Subcutaneous preadipocyte (primary cell): Measurements from ENCODE around the gene UGT3A2. TPM values are rescaled to one million over a fixed set of nuclear protein-coding genes. Genes with fewer than 3 reads are reported as not detected.

Experiments
- small RNA-seq: library from RNA; depleted of rRNA; stranded (forward); fragments of <200 nt; gene quantifications from one replicate; pipeline ENCODE3, GENCODE V24; 2012
- total RNA-seq: library from RNA; depleted of rRNA; stranded (reverse); fragments of >200 nt; gene quantifications from 2 replicates; pipeline ENCODE4 v1.2.3, GENCODE V29; 2012

The UGT3A2 gene
- total RNA-seq = not detected in 2 replicates

GRCh38 chr5:36066540-36067210 lies at the start of gene UGT3A2:
Gene UGT3A2 (minus strand): TSS chr5:36066882. CDS start chr5:36066789, 93 bp downstream.

GRCh38 chr5:35990941-35991611 lies 75.6 kb downstream of the UGT3A2 start, which contains the start of gene UGT3A1:
Gene UGT3A1 (minus strand): TSS chr5:35991390. CDS start chr5:35991240, 150 bp downstream.

Small RNAs within 50 kb of the gene (small RNA-seq; reads per million reads assigned to genes)
- not detected for gene AC016612.1

Other genes starting within 250 kb of the UGT3A2 start
- 0.37 and 6.1 TPM in 2 replicates for gene IL7R, start 210.0 kb downstream of the UGT3A2 start, total RNA-seq
- not detected in 2 replicates for gene CAPSL, start 128.3 kb downstream of the UGT3A2 start, total RNA-seq
- gene UGT3A1, start 75.5 kb downstream of the UGT3A2 start, total RNA-seq = not detected in 2 replicates
- 7.3 and 9.4 TPM in 2 replicates for gene LMBRD2, start 85.0 kb upstream of the UGT3A2 start, total RNA-seq
- gene SKP2, start 85.2 kb upstream of the UGT3A2 start, total RNA-seq = 22.4 and 54.0 TPM in 2 replicates
- 18.2 and 19.1 TPM in 2 replicates for gene NADK2, start 175.0 kb upstream of the UGT3A2 start, total RNA-seq
- gene RANBP3L, start 235.0 kb upstream of the UGT3A2 start, total RNA-seq = under 0.01 TPM in 1 of 2 replicates, not detected in the other